ENCODE results near the gene KLK13. TPM values are rescaled to one million over a fixed set of nuclear protein-coding genes. Genes with fewer than 3 reads are reported as not detected.

KLK13 gene
- total RNA-seq, 1 donor = not detected

DNA sequence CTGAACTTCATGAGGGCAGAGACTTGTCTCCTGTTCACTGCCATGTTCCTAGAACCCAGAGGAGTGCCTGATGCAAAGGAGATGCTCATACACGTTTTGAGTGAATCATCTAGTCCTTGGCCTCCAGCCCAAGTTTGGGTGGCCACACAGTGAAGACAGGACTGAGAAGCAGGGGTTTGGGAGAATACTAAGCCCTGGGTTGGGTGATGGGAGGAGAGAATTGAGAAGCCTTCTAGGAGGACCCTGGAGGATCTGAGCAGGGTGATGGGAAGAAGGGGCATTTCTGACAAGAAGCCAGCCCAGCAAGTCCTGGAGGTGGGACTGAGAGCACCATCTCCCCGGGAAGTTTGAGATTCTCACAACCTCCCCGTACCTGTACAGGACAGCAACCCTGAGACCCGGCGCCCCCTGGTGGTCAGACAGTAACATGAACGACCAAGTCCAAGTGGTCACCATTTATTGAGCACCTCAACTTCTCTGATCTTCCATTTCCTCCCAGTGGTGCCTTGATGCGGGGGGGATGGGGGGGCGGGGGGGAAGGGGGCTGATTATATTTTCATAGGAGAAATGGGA lies 32.4 kb upstream of the KLK13 start:
- Histone ChIP-seq H3K4me3 (ENCODE audit: low read length) (no peak overlapping the region), H3K4me1 (ENCODE audit: insufficient read depth, low read length) (peaks cover 9% of the 10 kb centered on the region), H3K9me3 (ENCODE audit: low read depth, low read length) (no peaks in the 10 kb centered on the region)

DNA sequence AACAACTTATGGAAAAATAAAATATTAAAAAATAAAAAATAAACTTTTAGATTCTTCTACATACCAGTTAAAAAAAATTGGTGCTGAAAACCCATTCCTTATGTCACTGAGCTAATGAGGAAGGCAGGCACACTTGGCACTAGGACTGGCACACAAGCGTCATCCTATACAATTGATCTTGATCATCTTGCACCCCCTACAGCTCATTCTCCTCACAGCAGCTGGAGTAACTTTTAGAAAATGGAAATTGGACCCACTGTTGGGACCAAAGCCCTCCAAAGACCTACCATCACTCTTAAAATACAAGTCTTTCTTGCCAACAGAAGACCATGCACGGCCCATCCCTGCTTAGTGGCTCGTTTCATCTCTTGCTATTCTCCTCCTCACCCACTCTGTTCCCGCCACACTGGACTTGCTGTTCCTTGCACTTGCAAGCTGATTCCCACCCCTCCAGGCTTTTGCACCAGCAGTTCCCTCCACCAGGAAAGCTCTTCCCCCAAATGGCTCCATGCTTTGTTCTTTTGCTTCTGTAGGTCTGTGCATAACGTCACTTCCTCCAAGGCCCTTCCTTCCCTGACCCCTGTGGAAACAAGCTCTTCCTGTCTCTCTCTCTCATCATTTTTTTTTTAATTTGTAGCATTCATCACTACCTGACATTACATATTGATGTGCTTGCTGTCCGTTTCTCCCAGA lies 31.7 kb upstream of the KLK13 start:
- no peak overlapping the region for H3K4me3 ChIP-seq (ENCODE audit: low read length)
- H3K27me3 ChIP-seq (ENCODE audit: insufficient read depth, low read length) = no peaks in the 10 kb centered on the region
- peaks cover 9% of the 10 kb centered on the region for H3K4me1 ChIP-seq (ENCODE audit: insufficient read depth, low read length)
- no peaks in the 10 kb centered on the region for H3K9me3 ChIP-seq (ENCODE audit: low read depth, low read length)

More for the DNA sequence above, 32.4 kb upstream of the KLK13 start:
- H3K27me3 ChIP-seq (ENCODE audit: insufficient read depth, low read length) = no peaks in the 10 kb centered on the region

DNA sequence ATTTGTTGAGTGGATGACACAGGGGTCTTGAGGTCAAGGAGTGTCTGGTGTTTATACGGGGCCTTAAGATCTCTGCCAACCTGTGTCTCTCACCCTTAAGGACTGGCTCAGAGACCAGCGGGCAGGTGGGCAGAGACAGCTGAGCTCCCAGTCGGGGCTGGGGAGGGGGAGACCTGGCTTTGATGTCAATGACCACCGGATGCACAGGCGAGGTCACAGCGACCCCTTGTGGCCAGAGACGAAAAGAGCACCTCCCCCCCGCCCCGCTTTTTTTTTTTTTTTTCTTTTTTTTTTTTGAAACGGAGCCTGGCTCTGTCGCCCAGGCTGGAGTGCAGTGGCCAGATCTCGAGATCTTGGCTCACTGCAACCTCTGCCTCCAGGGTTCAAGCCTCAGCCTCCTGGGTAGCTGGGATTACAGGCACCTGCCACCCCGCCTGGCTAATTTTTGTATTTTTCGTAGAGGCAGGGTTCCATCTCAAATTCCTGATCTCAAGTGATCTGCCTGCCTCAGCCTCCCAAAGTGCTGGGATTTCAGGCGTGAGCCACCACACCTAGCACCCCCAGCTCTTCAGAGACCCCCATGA lies 29.9 kb upstream of the KLK13 start:
- Histone ChIP-seq H3K4me1 (ENCODE audit: insufficient read depth, low read length) (peaks cover 9% of the 10 kb centered on the region), H3K27me3 (ENCODE audit: insufficient read depth, low read length) (no peaks in the 10 kb centered on the region), H3K9me3 (ENCODE audit: low read depth, low read length) (no peaks in the 10 kb centered on the region), H3K4me3 (ENCODE audit: low read length) (no peak overlapping the region)

DNA sequence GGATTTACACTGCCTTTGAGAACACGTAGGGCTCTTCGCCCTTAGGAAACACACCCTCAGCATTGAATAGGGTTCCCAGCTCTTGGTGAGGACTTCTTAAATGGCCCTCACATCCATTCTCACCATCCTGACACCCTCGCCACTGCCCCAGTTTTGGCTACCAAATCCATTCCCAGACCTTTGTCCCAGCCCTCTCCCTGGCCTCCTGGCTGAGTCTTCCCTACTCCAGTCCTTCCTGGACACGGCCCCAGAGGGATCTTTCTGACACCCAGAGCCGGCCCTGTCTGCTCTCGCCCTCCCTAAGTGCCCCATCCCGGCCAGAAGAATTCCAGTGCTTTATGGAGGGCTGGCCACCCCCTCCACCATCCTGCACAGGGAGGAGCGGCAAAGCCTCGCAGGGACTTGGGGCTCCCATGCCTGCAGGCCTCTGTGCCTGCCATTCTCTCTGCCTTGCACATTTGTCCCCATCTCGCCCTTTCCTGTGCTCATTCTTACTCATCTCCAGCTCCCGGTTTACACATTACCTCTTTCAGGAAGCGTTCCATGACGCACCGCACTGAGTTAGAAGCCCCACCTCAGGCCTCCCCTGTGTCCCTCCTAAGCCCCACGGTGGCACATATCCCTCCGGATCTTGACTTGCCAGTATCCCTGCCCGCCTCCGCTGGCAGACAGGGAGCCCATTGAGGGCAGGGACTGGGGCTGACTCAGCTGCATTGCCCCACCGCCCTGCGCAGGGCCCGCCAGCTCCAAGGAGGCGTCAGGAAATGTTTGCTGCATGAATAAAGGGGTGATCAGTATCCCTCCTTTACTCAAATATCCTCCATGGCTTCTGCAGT lies 28.8 kb upstream of the KLK13 start:
- Histone ChIP-seq H3K9me3 (ENCODE audit: low read depth, low read length) (no peaks in the 10 kb centered on the region), H3K4me1 (ENCODE audit: insufficient read depth, low read length) (peaks cover 9% of the 10 kb centered on the region), H3K4me3 (ENCODE audit: low read length) (no peak overlapping the region), H3K27me3 (ENCODE audit: insufficient read depth, low read length) (no peaks in the 10 kb centered on the region)

DNA sequence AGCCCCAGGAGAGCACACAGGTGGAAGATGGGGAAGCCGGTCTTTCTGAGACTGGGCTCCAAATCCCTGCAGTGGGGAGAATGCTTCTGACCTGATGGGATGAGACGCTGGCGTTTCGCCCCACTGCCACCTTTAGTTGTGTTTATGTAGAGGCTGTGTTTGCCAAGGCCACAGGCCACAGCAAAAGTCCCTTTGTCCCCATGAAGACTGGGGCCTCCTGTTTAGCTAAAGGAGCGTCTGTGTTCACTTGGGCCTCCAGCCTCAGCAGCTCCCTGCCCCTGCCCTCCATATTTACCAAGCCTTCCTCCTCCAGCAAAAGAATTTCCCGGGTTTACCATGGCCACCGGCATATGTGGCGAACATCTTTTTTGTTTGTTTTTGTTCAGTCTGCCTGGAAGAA lies 28.2 kb upstream of the KLK13 start:
- Histone ChIP-seq H3K4me3 (ENCODE audit: low read length) (no peak overlapping the region), H3K4me1 (ENCODE audit: insufficient read depth, low read length) (peaks cover 9% of the 10 kb centered on the region), H3K9me3 (ENCODE audit: low read depth, low read length) (no peaks in the 10 kb centered on the region), H3K27me3 (ENCODE audit: insufficient read depth, low read length) (no peaks in the 10 kb centered on the region)

DNA sequence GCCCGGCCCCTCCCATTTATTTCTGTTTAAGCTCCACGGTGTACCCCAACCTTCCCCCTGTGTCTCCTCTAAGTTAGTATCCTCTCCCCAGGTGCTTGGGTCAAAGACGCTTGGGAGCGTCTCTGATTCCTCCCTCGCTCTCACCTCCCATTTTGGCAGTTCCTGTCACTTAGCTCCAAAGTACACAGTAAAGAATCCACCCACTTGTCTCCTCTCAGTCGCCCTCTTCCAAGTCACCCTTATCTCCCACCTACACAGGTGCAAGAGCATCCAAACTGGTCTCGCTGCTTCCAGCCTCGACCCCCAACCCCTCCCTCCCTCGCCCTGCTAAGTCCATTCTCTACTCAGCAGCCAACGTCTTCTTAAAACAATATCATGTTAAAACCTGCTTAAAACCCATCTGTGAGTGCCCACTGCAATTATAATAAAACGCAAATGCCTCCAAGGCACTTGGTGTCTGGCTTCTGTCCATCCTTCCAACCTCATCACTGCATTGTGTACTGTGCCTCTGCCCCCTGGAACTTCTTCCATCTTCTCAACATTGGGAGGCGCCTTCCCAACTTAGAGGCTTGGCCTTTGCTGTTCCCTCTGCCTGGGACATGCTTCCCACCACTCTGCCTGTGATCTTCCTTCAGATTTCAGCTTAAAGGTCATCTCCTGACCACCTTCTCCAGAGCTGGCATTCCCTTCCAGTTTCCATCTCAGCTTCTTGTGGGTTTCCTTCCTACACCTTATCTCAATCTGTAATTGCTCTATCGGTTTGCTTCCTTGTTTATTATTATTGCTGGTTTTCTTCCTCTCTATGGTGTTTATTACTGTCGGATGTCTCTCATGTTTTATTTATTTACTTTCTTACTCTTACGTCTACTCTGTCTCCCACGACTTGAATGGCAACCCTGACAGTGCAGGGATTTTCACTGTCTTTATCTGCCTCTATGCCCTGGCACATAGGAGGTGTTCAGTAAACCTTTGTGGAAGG lies 27.3 kb upstream of the KLK13 start:
- no peak overlapping the region for H3K4me3 ChIP-seq (ENCODE audit: low read length)
- H3K4me1 ChIP-seq (ENCODE audit: insufficient read depth, low read length) = peaks cover 7% of the 10 kb centered on the region
- no peaks in the 10 kb centered on the region for H3K9me3 ChIP-seq (ENCODE audit: low read depth, low read length)
- H3K27me3 ChIP-seq (ENCODE audit: insufficient read depth, low read length) = no peaks in the 10 kb centered on the region

DNA sequence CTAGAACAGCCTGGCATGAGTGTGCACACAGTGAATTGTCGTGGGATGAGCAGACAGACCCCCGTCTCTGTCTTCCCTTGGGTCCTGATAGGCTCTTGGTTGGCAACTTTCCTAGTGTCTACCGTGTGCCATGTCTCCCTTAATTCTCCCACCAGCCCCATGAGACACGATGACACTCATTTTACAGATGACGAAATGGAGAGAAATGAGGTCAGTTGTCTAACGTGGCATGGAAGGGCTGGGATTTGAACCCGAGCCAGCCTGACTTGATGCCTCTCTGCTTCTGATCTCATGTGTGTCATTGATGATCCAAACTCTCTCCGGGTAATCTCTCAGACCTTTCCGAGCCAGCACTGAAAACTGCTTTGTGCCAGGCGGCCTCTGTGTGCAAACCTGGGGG lies 26.2 kb upstream of the KLK13 start:
- Histone ChIP-seq H3K27me3 (ENCODE audit: insufficient read depth, low read length) (no peaks in the 10 kb centered on the region), H3K4me3 (ENCODE audit: low read length) (no peak overlapping the region), H3K9me3 (ENCODE audit: low read depth, low read length) (no peaks in the 10 kb centered on the region), H3K4me1 (ENCODE audit: insufficient read depth, low read length) (no peaks in the 10 kb centered on the region)

DNA sequence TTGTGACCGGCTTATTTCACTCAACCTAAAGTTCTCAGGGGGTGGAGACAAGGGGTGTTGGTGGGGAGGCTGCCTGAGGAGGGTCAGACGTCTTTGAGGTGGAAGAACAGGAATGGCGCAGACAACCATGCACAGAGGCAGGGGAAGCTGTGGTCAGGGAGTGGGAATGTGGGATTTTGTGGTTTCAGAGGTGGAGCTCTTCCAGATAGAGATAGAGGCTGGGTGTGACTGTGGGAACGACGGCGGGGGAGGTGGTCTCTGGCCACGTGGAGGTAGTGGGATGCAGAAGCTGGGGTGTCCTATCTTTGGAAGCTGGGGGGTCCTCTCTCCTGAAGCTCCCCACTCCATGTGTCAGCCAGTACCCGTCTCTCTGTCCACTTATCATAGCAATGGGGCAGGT lies 25.6 kb upstream of the KLK13 start:
- H3K9me3 ChIP-seq (ENCODE audit: low read depth, low read length) = no peaks in the 10 kb centered on the region
- no peak overlapping the region for H3K4me3 ChIP-seq (ENCODE audit: low read length)
- no peaks in the 10 kb centered on the region for H3K4me1 ChIP-seq (ENCODE audit: insufficient read depth, low read length)
- no peaks in the 10 kb centered on the region for H3K27me3 ChIP-seq (ENCODE audit: insufficient read depth, low read length)

DNA sequence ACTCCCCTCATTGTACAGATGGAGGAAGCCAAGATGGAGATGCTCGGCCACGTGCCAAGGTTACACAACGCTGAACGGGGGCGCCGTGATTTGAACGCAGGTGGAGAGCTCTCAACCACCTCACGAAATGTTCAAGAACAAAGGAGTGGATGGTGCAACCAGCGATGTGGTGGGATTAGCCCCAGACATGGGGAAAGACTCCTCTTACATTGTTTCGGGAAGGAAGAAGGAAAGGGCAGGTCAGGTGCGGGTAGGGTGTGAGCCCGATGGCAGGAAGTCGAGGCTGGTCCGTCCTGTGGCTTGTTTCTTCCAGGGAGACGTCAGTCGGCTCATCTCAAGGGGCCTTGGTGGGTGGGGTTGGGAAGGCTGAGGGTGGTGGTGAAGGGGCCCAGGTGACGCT lies 24.9 kb upstream of the KLK13 start:
- no peaks in the 10 kb centered on the region for H3K4me1 ChIP-seq (ENCODE audit: insufficient read depth, low read length)
- no peak overlapping the region for H3K4me3 ChIP-seq (ENCODE audit: low read length)
- H3K27me3 ChIP-seq (ENCODE audit: insufficient read depth, low read length) = no peaks in the 10 kb centered on the region
- H3K9me3 ChIP-seq (ENCODE audit: low read depth, low read length) = no peaks in the 10 kb centered on the region

DNA sequence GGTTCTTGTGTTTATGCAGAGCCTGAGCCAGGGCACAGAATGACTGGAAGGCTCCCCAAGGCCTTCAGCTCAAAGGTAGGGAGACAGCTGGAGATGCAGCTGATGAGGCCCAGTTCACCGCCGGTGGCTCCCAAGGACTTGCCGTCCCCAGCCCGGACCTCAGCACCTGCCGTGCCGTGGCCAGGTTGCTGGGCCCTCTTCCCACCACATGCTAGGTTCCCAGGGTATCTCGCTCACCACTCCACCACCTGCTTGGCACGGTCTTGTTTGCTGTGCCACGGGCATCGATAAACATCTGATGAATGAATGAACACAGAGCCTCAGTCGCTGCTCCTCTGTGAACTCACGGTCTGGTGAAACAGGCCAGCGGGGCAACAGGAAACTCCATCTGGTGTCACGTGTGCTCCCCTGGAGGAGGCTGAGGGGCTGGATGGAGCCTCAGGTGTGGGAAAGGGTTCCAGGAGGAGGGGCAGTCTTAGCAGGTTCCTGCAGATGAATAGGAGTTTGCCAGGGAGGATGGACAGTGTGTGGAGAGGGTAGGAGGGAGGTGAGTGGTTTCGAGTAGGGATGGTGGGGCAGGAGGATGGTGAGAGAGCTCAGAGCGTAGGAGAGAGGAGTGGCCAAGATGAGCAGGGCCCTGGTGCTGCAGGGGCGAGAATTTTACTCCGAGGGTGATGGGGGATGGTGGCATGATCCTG lies 21.4 kb upstream of the KLK13 start:
- no peaks in the 10 kb centered on the region for H3K27me3 ChIP-seq (ENCODE audit: insufficient read depth, low read length)
- no peak overlapping the region for H3K4me3 ChIP-seq (ENCODE audit: low read length)
- H3K9me3 ChIP-seq (ENCODE audit: low read depth, low read length) = no peaks in the 10 kb centered on the region
- no peaks in the 10 kb centered on the region for H3K4me1 ChIP-seq (ENCODE audit: insufficient read depth, low read length)

DNA sequence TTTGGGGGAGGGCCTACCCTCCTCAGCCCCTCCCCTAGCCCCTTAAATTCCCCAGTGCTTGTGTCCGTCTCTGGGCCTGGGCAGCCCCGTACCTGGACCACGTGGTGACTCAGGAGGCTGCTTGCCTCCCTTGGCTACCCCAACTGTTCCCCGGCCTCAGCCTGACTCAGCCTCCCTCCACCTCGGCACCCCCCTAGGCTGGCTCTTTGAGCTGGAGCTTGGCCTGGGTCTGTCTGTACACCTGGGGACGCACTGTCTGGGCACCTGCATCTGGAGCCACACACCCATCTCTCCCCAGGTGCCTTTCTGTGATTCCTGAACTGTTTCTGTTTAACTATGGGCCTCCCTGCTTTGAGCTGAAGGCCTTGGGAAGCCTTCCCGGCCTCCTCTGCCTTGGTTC lies 19.6 kb upstream of the KLK13 start:
- H3K9me3 ChIP-seq (ENCODE audit: low read depth, low read length) = no peaks in the 10 kb centered on the region
- no peaks in the 10 kb centered on the region for H3K4me1 ChIP-seq (ENCODE audit: insufficient read depth, low read length)
- H3K4me3 ChIP-seq (ENCODE audit: low read length) = no peak overlapping the region
- H3K27me3 ChIP-seq (ENCODE audit: insufficient read depth, low read length) = no peaks in the 10 kb centered on the region

DNA sequence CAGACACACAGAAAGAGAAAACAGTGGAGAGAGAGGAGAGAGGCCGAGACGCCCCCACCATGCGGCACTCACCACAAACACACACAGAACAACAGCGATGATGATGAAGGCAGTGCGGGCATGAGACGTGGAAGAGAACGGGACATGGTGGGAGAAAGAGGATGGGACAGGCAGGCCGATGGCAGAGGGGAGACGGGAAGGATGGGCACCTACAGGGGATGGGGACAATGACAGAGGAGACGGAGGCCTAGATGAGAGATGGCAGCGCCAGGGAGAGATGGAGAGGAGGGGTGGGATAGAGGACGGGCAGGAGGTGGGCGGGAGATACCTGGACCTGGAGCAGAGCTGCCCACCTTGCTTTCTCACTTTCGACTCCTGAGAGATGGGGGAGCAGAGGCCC lies 18.9 kb upstream of the KLK13 start:
- Histone ChIP-seq H3K27me3 (ENCODE audit: insufficient read depth, low read length) (no peaks in the 10 kb centered on the region), H3K4me3 (ENCODE audit: low read length) (no peak overlapping the region), H3K9me3 (ENCODE audit: low read depth, low read length) (no peaks in the 10 kb centered on the region), H3K4me1 (ENCODE audit: insufficient read depth, low read length) (no peaks in the 10 kb centered on the region)

DNA sequence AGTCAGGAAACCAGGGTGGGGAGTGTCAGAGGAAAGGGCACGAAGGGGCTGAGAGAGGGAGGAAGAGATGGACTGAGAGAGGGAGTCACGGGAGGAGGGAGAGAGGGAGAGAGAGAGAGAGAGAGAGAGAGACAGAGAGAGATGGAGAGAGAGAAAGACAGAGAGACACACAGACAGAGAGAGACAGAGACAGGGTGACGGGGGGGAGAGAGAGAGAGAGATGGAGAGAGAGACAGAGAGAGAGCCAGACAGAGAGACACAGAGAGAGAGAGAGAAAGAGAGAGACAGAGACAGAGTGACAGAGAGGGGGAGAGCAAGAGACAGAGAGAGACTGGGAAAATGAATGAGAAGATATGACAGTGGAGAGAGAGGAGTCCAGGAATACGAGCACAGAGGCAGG lies 18.3 kb upstream of the KLK13 start:
- Histone ChIP-seq H3K4me3 (ENCODE audit: low read length) (no peak overlapping the region), H3K9me3 (ENCODE audit: low read depth, low read length) (no peaks in the 10 kb centered on the region), H3K4me1 (ENCODE audit: insufficient read depth, low read length) (no peaks in the 10 kb centered on the region), H3K27me3 (ENCODE audit: insufficient read depth, low read length) (no peaks in the 10 kb centered on the region)

DNA sequence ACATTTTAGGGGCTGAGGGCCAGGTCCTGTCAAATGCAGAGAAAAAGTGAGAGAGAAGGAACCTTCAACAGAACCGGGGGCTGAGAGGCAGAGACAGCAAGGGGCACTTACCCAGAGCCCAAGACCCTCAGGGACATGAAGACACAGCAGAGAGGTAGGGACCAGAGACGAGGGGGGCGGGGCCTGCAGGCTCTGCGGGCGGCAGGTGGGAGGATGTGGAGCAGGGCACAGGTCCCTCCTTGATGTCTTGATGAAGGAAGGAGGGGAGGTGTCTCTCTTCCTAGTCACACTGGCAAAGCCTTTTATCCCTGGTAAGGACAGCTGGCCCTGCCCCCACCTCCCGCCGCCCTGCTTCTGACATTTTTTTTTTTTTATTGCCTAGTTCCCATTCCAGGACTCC lies 17.7 kb upstream of the KLK13 start, which contains the start of gene KLK14:
Gene KLK14, minus strand, starts transcription at position 277 of the 400 bp plus-strand sequence. Its CDS starts 273 bp downstream, at position 4.
- Histone ChIP-seq H3K27me3 (ENCODE audit: insufficient read depth, low read length) (no peaks in the 10 kb centered on the region), H3K9me3 (ENCODE audit: low read depth, low read length) (no peaks in the 10 kb centered on the region), H3K4me3 (ENCODE audit: low read length) (no peak within 1 kb of the TSS), H3K4me1 (ENCODE audit: insufficient read depth, low read length) (no peaks in the 10 kb centered on the region)

All from mononuclear cell (primary cell).